Progenitor cell of endocrine pancreas (in vitro differentiated cells): Measurements from ENCODE around the gene HS2ST1. TPM values are rescaled to one million over a fixed set of nuclear protein-coding genes. Genes with fewer than 3 reads are reported as not detected.

ENCODE experiments used
- DNase-seq: peaks from one replicate; pipeline ENCODE4 v3.0.0; 2021; ENCODE audit warnings: low spot score; ENCODE audit not compliant: unreplicated experiment
- H3K27ac Mint-ChIP-seq: 2 replicates; pipeline ENCODE4 v1.8.0; 2021; ENCODE audit warnings: mild to moderate bottlenecking, moderate library complexity, mixed read lengths
- H3K27me3 Mint-ChIP-seq: 2 replicates; pipeline ENCODE4 v1.8.0; 2021; ENCODE audit warnings: mixed read lengths
- H3K36me3 Mint-ChIP-seq: 2 replicates; pipeline ENCODE4 v1.8.0; 2022; ENCODE audit warnings: mixed read lengths; ENCODE audit not compliant: insufficient read depth
- H3K4me1 Mint-ChIP-seq: 2 replicates; pipeline ENCODE4 v1.8.0; 2021; ENCODE audit warnings: low read depth, mixed read lengths
- H3K4me3 Mint-ChIP-seq: 2 replicates; pipeline ENCODE4 v1.8.0; 2021; ENCODE audit warnings: low read depth, mild to moderate bottlenecking, moderate library complexity, mixed read lengths
- H3K9me3 Mint-ChIP-seq: 2 replicates; pipeline ENCODE4 v1.8.0; 2021; ENCODE audit warnings: low read depth, mixed read lengths
- total RNA-seq: library from RNA; stranded (reverse); gene quantifications from 2 replicates; pipeline ENCODE4 v1.2.1, GENCODE V29; 2021
- TF ChIP-seq, protein P1 (sequence below): fragments of 200-600 bp; sonication (generic); IDR thresholded peaks from one replicate; pipeline ENCODE4 v1.5.0; 2021; ENCODE audit warnings: antibody characterized with exemption, mild to moderate bottlenecking; ENCODE audit not compliant: unreplicated experiment

HS2ST1 gene
- total RNA-seq, 1 donor from 2014 or later, result 41.4 TPM

DNA sequence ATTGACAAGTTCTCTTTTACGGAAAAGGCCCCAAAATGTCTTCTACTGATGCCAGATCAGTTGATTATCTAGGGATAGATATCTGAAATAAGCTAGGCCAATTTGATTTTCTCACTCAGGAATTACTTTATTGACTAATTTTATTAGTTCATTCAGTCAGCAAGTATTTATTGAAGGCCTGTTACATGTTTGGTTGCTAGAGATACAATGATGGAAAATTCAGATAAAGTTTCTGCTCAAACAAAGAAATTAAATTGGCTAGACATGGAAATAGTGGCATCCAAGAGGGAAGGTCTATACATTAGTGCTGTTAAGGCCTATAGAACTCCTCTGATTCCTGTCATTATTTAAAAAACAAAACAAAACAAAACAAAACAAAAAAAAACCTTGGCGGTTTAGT is 56.5 kb downstream of the HS2ST1 start:
- Mint-ChIP-seq H3K4me3 (no peak overlapping the region), H3K27me3 (no peaks in the 10 kb centered on the region), H3K4me1 (no peaks in the 10 kb centered on the region), H3K27ac (no peak overlapping the region), H3K9me3 (no peaks in the 10 kb centered on the region), H3K36me3 (no peaks in the 10 kb centered on the region)
- DNase-seq, result no peak
- TF ChIP-seq, protein P1, sequence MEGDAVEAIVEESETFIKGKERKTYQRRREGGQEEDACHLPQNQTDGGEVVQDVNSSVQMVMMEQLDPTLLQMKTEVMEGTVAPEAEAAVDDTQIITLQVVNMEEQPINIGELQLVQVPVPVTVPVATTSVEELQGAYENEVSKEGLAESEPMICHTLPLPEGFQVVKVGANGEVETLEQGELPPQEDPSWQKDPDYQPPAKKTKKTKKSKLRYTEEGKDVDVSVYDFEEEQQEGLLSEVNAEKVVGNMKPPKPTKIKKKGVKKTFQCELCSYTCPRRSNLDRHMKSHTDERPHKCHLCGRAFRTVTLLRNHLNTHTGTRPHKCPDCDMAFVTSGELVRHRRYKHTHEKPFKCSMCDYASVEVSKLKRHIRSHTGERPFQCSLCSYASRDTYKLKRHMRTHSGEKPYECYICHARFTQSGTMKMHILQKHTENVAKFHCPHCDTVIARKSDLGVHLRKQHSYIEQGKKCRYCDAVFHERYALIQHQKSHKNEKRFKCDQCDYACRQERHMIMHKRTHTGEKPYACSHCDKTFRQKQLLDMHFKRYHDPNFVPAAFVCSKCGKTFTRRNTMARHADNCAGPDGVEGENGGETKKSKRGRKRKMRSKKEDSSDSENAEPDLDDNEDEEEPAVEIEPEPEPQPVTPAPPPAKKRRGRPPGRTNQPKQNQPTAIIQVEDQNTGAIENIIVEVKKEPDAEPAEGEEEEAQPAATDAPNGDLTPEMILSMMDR, result no peak

GRCh38 chr1:86971778-86972177 is 57.3 kb downstream of the HS2ST1 start:
- Mint-ChIP-seq H3K27ac (no peak overlapping the region), H3K9me3 (no peaks in the 10 kb centered on the region), H3K27me3 (no peaks in the 10 kb centered on the region), H3K4me3 (no peak overlapping the region), H3K36me3 (no peaks in the 10 kb centered on the region), H3K4me1 (no peaks in the 10 kb centered on the region)
- no peak for DNase-seq
- TF ChIP-seq, protein P1, result no peak

DNA sequence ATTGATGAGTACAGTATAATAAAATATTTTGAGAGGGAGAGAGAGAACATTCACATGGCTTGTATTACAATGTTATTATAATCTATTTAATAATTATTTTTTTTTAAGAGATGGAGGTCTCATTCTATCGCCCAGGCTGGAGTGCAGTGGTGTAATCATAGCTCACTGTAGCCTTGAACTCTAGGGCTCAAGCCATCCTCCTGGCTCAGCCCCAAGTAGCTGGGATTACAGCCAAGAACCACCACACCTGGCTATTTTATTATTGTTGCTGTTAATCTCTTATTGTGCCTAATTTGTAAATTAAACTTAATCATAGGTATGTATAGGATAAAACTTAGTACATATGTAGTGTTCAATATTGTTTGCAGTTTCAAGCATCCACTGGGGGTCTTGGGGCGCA is 57.8 kb downstream of the HS2ST1 start:
- Mint-ChIP-seq H3K4me3 (no peak overlapping the region), H3K27ac (no peak overlapping the region), H3K27me3 (no peaks in the 10 kb centered on the region), H3K36me3 (no peaks in the 10 kb centered on the region), H3K9me3 (no peaks in the 10 kb centered on the region), H3K4me1 (no peaks in the 10 kb centered on the region)
- DNase-seq, result no peak
- TF ChIP-seq, protein P1, result no peak

DNA sequence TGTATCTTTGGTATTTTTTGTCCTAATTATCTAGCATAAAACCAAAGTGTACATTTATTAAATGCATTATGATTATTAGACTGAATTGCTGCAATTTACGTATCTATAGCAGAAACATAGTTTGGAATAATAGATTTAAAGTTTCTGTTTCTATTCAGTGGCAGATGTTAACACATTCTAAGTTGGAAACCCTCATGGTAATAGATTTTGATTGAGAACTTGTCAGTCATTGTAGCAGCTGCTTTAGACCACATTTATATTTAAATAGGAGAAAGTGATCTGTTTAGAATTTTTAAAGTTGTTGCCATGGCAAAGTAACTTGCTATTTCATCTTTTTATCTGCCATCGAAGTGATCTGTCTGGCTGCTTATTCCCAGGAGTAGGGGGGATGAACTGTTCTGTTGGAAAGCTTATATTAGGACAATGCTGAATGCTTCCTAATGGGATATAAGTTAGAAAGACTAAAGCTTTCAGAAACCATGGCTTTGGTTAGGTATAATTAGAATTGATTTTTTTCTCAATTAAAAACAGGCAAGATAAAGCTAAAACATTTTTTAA is 61.6 kb downstream of the HS2ST1 start:
- H3K36me3 Mint-ChIP-seq, result no peaks in the 10 kb centered on the region
- H3K27ac Mint-ChIP-seq, result no peak overlapping the region
- DNase-seq, result no peak
- H3K9me3 Mint-ChIP-seq, result no peaks in the 10 kb centered on the region
- TF ChIP-seq, protein P1, result no peak
- no peaks in the 10 kb centered on the region for H3K4me1 Mint-ChIP-seq
- no peak overlapping the region for H3K4me3 Mint-ChIP-seq
- H3K27me3 Mint-ChIP-seq, result no peaks in the 10 kb centered on the region

DNA sequence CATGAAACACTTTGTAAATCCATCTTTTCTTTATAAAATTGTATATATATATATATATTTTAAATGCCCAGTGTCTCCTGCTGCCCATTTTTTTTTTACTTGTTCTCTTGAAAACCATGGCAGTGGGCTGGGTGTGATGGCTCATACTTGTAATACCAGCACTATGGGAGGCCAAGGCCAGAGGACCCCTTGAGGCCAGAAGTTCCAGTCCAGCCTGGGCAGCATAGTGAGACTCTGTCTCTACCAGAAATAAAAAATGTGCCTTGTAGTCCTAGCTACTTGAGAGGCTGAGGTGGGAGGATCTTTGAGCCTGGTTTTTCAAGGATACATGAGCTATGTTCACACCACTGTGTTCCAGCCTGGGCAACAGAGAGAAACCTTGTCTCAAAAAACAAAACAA is 62.2 kb downstream of the HS2ST1 start:
- H3K27me3 Mint-ChIP-seq, result no peaks in the 10 kb centered on the region

More for the DNA sequence above, 62.2 kb downstream of the HS2ST1 start:
- TF ChIP-seq, protein P1, result no peak
- Mint-ChIP-seq H3K9me3 (no peaks in the 10 kb centered on the region), H3K4me1 (no peaks in the 10 kb centered on the region), H3K36me3 (no peaks in the 10 kb centered on the region), H3K27ac (no peak overlapping the region), H3K4me3 (no peak overlapping the region)
- no peak for DNase-seq
